WTC11 (cell line): ENCODE data around the gene TVP23C. TPM values are rescaled to one million over a fixed set of nuclear protein-coding genes. Genes with fewer than 3 reads are reported as not detected.

Experiments
- ATAC-seq: fragments of 200-7000 bp; cut with Tn5 transposase; 2 replicates; pipeline ENCODE4 v1.10.0; 2021; ENCODE audit warnings: mild to moderate bottlenecking, moderate library complexity
- CTCF ChIA-PET: fragments of 300-600 bp; sonication (Branson Sonifier 250); formaldehyde crosslinking; loops from one replicate; lab custom pipeline; 2021; ENCODE audit warnings: antibody characterized with exemption; lab: Charles Lee
- POLR2A ChIA-PET: fragments of 350-600 bp; sonication (Branson Sonifier 250); formaldehyde crosslinking; loops from one replicate; lab custom pipeline; 2021; ENCODE audit warnings: antibody characterized with exemption; lab: Charles Lee
- DNase-seq: peaks from one replicate; pipeline ENCODE4 v3.0.0; 2021; ENCODE audit warnings: low spot score
- H3K27ac Mint-ChIP-seq: 2 replicates; pipeline ENCODE4 v1.8.0; 2021; ENCODE audit warnings: mixed read lengths
- H3K27me3 Mint-ChIP-seq: 2 replicates; pipeline ENCODE4 v1.8.0; 2021; ENCODE audit warnings: low read depth, mild to moderate bottlenecking, moderate library complexity, mixed read lengths
- H3K36me3 Mint-ChIP-seq: 2 replicates; pipeline ENCODE4 v1.8.0; 2021; ENCODE audit warnings: mixed read lengths
- H3K4me1 Mint-ChIP-seq: 2 replicates; pipeline ENCODE4 v1.8.0; 2022; ENCODE audit warnings: mixed read lengths
- H3K4me3 Mint-ChIP-seq: 2 replicates; pipeline ENCODE4 v1.8.0; 2021; ENCODE audit warnings: mild to moderate bottlenecking, moderate library complexity, mixed read lengths
- H3K9me3 Mint-ChIP-seq: 2 replicates; pipeline ENCODE4 v1.8.0; 2021; ENCODE audit warnings: mixed read lengths
- CREB1 ChIP-seq: sonication (generic); formaldehyde crosslinking; IDR thresholded peaks from 2 replicates; pipeline ENCODE4 v1.8.0; 2023; ENCODE audit warnings: mild to moderate bottlenecking, missing genetic modification reagents
- E2F4 ChIP-seq: sonication (generic); formaldehyde crosslinking; IDR thresholded peaks from 2 replicates; pipeline ENCODE4 v1.8.1; 2022; ENCODE audit warnings: low read depth, mild to moderate bottlenecking, moderate library complexity, missing genetic modification reagents, borderline replicate concordance
- ETV6 ChIP-seq: sonication (generic); formaldehyde crosslinking; IDR thresholded peaks from 2 replicates; pipeline ENCODE4 v1.8.1; 2022; ENCODE audit warnings: mild to moderate bottlenecking, missing genetic modification reagents
- GABPB1 ChIP-seq: sonication (generic); formaldehyde crosslinking; IDR thresholded peaks from 2 replicates; pipeline ENCODE4 v1.8.1; 2023; ENCODE audit warnings: mild to moderate bottlenecking, missing genetic modification reagents
- MAX ChIP-seq: sonication (generic); formaldehyde crosslinking; IDR thresholded peaks from 2 replicates; pipeline ENCODE4 v1.8.0; 2022; ENCODE audit warnings: mild to moderate bottlenecking, missing genetic modification reagents
- MXD4 ChIP-seq: fragments of 250-450 bp; sonication (Bioruptor Pico); IDR thresholded peaks from 2 replicates; pipeline ENCODE4 v1.8.0; 2021; ENCODE audit warnings: mild to moderate bottlenecking, moderate library complexity, borderline replicate concordance
- NFATC4 ChIP-seq: fragments of 250-450 bp; sonication (Bioruptor Pico); IDR thresholded peaks from 2 replicates; pipeline ENCODE4 v1.9.0; 2021; ENCODE audit warnings: mild to moderate bottlenecking
- RORB ChIP-seq: fragments of 250-450 bp; sonication (Bioruptor Pico); IDR thresholded peaks from 2 replicates; pipeline ENCODE4 v1.9.0; 2021; ENCODE audit warnings: mild to moderate bottlenecking
- SMAD4 ChIP-seq: sonication (generic); formaldehyde crosslinking; IDR thresholded peaks from 2 replicates; pipeline ENCODE4 v1.8.0; 2022; ENCODE audit warnings: mild to moderate bottlenecking, missing genetic modification reagents
- TEAD4 ChIP-seq: sonication (generic); formaldehyde crosslinking; IDR thresholded peaks from 2 replicates; pipeline ENCODE4 v1.8.0; 2022; ENCODE audit warnings: mild to moderate bottlenecking, missing genetic modification reagents
- ZNF281 ChIP-seq: sonication (generic); formaldehyde crosslinking; IDR thresholded peaks from 2 replicates; pipeline ENCODE4 v1.8.0; 2023; ENCODE audit warnings: mild to moderate bottlenecking, missing genetic modification reagents
- total RNA-seq: library from RNA; stranded (reverse); gene quantifications from 3 replicates; pipeline ENCODE4 v1.2.3, GENCODE V29; 2021
- TF ChIP-seq, protein P1 (sequence below): fragments of 250-450 bp; sonication (Bioruptor Pico); IDR thresholded peaks from 2 replicates; pipeline ENCODE4 v1.9.0; 2021; ENCODE audit warnings: mild to moderate bottlenecking
- TF ChIP-seq, protein P2 (sequence below): sonication (generic); formaldehyde crosslinking; IDR thresholded peaks from 2 replicates; pipeline ENCODE4 v1.8.1; 2022; ENCODE audit warnings: mild to moderate bottlenecking, missing genetic modification reagents, moderate library complexity, borderline replicate concordance
- TF ChIP-seq, protein P3 (sequence below): sonication (generic); formaldehyde crosslinking; IDR thresholded peaks from 2 replicates; pipeline ENCODE4 v1.8.1; 2023; ENCODE audit warnings: mild to moderate bottlenecking, missing genetic modification reagents, borderline replicate concordance
- TF ChIP-seq, protein P4 (sequence below): sonication (generic); formaldehyde crosslinking; IDR thresholded peaks from 2 replicates; pipeline ENCODE4 v1.8.0; 2023; ENCODE audit warnings: missing genetic modification reagents

TVP23C gene
- total RNA-seq, 1 experiment from 2014 or later = 16.9 TPM

DNA sequence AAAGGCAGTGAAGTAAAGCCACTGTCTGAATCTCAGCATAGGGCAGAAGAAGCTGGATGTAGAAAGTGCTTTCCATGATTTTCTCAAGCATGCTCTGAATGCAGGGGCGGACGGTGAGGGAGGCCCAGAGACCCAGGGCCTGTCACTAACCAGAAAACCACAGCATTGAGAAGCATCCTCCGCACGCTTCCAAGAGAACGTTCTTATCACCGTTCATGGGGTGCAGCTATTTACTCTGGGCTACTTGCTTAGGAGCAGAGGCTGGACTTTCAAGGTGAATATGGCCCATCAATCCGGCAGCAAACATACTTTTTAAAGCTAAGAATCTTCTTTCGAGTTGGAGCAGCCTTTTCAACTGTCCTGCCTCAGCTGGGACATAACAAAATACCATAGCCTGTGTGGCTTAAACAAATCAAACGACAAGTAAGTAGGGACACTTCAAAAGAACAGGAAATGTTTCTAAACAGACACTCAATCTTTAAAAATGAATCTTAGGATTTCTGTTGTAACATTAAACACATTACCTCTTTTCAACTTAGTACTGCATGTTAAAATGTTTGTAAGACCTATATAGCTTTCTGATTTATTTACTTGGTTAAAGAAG lies 49.3 kb downstream of the TVP23C start:
- CTCF ChIA-PET = interaction anchor here (1.5 kb wide), 1 partner anchor 11 kb away, joined by 10 read pairs; no protein-coding TSS in a partner anchor
- Mint-ChIP-seq H3K27me3 (no peaks in the 10 kb centered on the region), H3K27ac (no peak overlapping the region), H3K4me1 (no peaks in the 10 kb centered on the region), H3K9me3 (no peaks in the 10 kb centered on the region), H3K4me3 (no peak overlapping the region), H3K36me3 (peaks cover 26% of the 10 kb centered on the region)
- DNase-seq (no peak), ATAC-seq (no peak)
- POLR2A ChIA-PET = no interaction called here
- TF ChIP-seq, protein P1, sequence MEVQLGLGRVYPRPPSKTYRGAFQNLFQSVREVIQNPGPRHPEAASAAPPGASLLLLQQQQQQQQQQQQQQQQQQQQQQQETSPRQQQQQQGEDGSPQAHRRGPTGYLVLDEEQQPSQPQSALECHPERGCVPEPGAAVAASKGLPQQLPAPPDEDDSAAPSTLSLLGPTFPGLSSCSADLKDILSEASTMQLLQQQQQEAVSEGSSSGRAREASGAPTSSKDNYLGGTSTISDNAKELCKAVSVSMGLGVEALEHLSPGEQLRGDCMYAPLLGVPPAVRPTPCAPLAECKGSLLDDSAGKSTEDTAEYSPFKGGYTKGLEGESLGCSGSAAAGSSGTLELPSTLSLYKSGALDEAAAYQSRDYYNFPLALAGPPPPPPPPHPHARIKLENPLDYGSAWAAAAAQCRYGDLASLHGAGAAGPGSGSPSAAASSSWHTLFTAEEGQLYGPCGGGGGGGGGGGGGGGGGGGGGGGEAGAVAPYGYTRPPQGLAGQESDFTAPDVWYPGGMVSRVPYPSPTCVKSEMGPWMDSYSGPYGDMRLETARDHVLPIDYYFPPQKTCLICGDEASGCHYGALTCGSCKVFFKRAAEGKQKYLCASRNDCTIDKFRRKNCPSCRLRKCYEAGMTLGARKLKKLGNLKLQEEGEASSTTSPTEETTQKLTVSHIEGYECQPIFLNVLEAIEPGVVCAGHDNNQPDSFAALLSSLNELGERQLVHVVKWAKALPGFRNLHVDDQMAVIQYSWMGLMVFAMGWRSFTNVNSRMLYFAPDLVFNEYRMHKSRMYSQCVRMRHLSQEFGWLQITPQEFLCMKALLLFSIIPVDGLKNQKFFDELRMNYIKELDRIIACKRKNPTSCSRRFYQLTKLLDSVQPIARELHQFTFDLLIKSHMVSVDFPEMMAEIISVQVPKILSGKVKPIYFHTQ (CRISPR knock-in tag) = no peak
- TF ChIP-seq GABPB1 = no peak
- TF ChIP-seq, protein P2, sequence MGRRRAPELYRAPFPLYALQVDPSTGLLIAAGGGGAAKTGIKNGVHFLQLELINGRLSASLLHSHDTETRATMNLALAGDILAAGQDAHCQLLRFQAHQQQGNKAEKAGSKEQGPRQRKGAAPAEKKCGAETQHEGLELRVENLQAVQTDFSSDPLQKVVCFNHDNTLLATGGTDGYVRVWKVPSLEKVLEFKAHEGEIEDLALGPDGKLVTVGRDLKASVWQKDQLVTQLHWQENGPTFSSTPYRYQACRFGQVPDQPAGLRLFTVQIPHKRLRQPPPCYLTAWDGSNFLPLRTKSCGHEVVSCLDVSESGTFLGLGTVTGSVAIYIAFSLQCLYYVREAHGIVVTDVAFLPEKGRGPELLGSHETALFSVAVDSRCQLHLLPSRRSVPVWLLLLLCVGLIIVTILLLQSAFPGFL (CRISPR knock-in tag) = no peak
- no peak for TF ChIP-seq ETV6 (CRISPR knock-in tag)
- TF ChIP-seq CREB1 (CRISPR knock-in tag) = no peak
- no peak for TF ChIP-seq ZNF281 (CRISPR knock-in tag)
- no peak for TF ChIP-seq MAX
- no peak for TF ChIP-seq MXD4
- no peak for TF ChIP-seq SMAD4 (CRISPR knock-in tag)
- TF ChIP-seq, protein P3, sequence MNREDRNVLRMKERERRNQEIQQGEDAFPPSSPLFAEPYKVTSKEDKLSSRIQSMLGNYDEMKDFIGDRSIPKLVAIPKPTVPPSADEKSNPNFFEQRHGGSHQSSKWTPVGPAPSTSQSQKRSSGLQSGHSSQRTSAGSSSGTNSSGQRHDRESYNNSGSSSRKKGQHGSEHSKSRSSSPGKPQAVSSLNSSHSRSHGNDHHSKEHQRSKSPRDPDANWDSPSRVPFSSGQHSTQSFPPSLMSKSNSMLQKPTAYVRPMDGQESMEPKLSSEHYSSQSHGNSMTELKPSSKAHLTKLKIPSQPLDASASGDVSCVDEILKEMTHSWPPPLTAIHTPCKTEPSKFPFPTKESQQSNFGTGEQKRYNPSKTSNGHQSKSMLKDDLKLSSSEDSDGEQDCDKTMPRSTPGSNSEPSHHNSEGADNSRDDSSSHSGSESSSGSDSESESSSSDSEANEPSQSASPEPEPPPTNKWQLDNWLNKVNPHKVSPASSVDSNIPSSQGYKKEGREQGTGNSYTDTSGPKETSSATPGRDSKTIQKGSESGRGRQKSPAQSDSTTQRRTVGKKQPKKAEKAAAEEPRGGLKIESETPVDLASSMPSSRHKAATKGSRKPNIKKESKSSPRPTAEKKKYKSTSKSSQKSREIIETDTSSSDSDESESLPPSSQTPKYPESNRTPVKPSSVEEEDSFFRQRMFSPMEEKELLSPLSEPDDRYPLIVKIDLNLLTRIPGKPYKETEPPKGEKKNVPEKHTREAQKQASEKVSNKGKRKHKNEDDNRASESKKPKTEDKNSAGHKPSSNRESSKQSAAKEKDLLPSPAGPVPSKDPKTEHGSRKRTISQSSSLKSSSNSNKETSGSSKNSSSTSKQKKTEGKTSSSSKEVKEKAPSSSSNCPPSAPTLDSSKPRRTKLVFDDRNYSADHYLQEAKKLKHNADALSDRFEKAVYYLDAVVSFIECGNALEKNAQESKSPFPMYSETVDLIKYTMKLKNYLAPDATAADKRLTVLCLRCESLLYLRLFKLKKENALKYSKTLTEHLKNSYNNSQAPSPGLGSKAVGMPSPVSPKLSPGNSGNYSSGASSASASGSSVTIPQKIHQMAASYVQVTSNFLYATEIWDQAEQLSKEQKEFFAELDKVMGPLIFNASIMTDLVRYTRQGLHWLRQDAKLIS = no peak
- TF ChIP-seq, protein P4, sequence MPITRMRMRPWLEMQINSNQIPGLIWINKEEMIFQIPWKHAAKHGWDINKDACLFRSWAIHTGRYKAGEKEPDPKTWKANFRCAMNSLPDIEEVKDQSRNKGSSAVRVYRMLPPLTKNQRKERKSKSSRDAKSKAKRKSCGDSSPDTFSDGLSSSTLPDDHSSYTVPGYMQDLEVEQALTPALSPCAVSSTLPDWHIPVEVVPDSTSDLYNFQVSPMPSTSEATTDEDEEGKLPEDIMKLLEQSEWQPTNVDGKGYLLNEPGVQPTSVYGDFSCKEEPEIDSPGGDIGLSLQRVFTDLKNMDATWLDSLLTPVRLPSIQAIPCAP (CRISPR knock-in tag) = no peak
- TF ChIP-seq TEAD4 (CRISPR knock-in tag) = no peak
- TF ChIP-seq RORB (CRISPR knock-in tag) = no peak
- TF ChIP-seq E2F4 = no peak
- no peak for TF ChIP-seq NFATC4 (CRISPR knock-in tag)
